ENCODE measurements around the gene NT5C3B.
"Not testable (repeated sequence)": the region's sequence is repeated elsewhere in the genome, so short reads cannot be mapped to it uniquely, and the experiment has no call there.

NT5C3B gene

DNA sequence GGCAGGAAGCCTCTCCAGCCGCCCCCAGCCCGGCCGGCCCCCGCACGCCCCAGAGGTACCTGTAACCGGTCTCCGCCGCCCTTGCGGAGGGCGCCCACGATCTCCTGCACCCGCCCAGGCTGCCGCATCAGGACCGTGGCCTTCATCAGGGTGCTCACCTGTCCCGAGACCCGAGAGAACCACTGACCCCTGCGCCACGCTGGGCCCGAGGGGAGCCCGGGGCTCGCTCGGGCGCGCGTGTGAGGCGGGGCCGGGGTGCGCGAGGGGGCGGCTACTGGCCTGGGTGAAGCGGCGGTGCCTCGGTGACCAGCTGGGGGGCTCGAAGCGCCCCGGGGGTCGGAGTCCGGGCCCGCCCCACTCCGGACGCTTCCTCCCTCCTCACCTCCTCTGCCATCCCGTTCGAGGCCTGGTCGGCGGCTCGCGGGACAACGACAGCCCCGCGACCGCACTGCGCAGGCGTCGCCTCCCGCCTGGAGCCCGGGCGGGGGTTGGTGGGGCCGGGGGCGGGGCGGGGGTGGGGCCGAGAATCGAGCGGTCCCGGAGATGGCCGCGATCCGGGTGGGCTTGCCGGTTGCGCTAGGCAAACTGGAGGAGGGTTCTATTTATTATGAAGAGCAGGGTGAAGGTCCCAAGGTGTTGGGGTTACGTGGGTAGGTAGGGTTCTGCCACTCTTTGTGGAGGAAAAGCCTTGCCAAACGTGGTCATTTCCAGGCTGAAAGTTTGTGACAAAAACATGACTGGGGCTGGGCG lies at the start of gene NT5C3B:
Gene NT5C3B (minus strand): TSS at position 433 of the 750 bp plus-strand sequence. CDS start 39 bp downstream, at position 394.
- DNase-seq = peak; percentile 38

- DNase-seq = no peak
These were observed 49.7 kb upstream of the NT5C3B start for GRCh38 chr17:41885733-41886132.

GRCh38 chr17:41882756-41883155 lies 46.7 kb upstream of the NT5C3B start:
- no peak for DNase-seq

GRCh38 chr17:41880130-41880529 lies 44.1 kb upstream of the NT5C3B start:
- no peak for DNase-seq

GRCh38 chr17:41874293-41874670 lies 38.2 kb upstream of the NT5C3B start:
- not testable (repeated sequence) for DNase-seq

- no peak for DNase-seq
These were observed 37.7 kb upstream of the NT5C3B start for GRCh38 chr17:41873559-41874292.

DNA sequence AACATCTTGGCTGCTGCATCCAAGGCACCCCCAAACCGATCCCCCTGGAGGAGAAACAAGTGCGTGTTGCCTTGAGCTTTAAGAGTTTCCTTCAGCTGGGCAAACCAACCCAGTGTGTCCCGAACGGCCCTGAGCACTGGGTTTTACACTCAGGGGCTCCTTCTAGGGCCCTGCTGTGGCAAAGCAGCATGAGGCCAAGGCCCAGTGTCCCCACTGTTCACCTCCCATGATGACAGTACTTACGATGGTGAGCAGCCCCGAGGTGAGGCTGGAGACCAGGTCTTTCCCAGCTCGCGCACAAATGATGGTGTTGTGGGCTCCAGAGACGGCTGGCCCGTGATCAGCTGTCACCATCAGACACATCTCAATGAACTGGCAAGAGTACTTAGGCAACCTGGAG lies 35.8 kb upstream of the NT5C3B start:
- no peak for DNase-seq

- no peak for DNase-seq
These were observed 34.6 kb upstream of the NT5C3B start for GRCh38 chr17:41870627-41871026.

- DNase-seq = no peak
These were observed 34.1 kb upstream of the NT5C3B start for GRCh38 chr17:41870097-41870496.

DNA sequence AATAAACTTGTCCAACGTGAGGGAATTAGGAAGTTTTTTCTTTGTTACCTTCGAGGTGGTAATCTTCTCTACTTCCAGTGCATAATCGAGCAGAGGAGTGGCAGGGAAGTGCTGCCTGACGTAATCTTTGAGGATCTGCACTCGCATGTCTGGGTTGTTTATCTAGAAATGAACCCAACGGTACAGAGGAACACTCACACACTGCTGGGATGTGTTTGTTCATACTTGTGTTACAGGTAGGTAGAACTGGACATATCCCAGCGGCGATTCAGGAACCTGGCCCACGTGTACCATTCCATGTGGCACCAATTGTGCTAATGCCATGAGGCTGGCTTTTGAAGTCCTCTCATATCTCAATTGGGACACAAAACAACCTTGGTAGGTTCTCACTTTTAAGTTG lies 33.4 kb upstream of the NT5C3B start:
- DNase-seq = no peak

DNA sequence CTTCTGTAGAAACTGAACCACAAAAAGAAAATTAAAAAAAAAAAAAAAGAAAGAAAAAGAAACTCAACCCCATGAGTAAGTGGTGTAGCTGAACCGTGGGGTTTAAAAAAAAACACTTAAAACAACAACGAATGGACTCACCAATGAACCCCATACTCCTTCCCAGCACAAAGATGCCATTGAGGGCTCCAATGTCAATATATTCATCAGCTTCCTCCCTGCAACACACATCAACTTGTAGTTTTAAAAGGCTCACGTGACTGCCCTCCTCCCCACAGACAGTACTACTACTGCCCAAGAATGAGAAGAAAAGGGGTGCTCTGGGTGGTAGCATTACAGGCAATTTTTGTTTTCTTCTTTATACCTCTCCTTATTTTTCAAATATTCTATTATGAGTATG lies 32.5 kb upstream of the NT5C3B start:
- no peak for DNase-seq

GRCh38 chr17:41865596-41865893 lies 29.5 kb upstream of the NT5C3B start:
- no peak for DNase-seq

GRCh38 chr17:41864836-41865595 lies 29.0 kb upstream of the NT5C3B start, which contains the start of gene KLHL11:
Gene KLHL11, minus strand, starts transcription at chr17:41865423. Its CDS starts 53 bp downstream, at chr17:41865370.
- DNase-seq = peak; percentile 85

- no peak for DNase-seq
These were observed 28.4 kb upstream of the NT5C3B start for GRCh38 chr17:41864498-41864835.

- DNase-seq = peak; percentile 3
These were observed 27.2 kb upstream of the NT5C3B start for GRCh38 chr17:41863074-41863848.

- no peak for DNase-seq
These were observed 24.4 kb upstream of the NT5C3B start for GRCh38 chr17:41860254-41860931.

DNA sequence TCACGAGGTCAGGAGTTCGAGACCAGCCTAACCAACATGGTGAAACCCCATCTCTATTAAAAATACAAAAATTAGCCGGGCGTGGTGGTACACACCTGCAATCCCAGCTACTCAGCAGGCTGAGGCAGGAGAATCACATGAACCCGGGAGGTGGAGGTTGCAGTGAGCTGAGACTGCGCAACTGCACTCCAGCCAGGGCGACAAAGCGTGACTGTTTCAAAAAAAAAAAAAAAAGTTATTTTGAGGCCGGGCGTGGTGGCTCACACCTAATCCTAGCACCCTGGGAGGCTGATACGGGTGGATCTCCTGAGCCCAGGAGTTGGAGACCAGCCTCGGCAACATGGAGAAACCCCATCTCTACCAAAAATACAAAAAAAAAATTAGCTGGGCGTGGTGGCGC lies 15.3 kb upstream of the NT5C3B start:
- DNase-seq = not testable (repeated sequence)

DNA sequence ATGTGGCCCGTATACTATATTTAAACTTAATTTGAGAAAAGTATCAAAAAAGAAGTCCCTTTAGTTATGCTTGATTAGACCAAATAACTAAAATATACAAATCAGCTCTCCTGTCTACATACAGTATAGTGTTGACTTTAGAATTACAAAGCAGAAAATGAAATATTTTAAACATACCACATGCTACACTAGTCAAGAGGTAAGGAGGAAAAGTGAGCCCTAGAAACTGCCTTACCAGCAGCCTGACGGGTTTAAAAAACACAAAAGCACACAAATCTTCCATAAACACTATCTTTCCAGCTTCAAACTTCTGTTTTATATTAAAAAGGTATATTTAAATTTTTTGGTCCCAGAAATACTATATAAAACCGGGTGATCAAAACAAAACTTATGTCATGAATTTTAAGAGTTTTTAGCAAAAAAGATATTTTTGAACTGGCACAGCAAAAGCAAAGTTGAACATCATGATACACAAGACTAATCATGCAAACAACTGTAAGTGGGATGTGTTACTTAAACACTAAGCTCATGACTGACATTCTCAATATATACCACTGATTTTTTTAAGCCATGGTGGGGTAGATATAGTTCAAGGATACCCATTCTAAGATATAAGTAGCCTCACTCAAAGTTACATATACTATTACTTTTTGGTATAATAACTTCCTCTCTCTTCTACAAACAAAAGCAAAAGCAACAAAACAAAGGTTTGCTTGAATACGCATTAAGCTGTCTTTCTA lies 13.4 kb upstream of the NT5C3B start:
- DNase-seq = no peak

DNA sequence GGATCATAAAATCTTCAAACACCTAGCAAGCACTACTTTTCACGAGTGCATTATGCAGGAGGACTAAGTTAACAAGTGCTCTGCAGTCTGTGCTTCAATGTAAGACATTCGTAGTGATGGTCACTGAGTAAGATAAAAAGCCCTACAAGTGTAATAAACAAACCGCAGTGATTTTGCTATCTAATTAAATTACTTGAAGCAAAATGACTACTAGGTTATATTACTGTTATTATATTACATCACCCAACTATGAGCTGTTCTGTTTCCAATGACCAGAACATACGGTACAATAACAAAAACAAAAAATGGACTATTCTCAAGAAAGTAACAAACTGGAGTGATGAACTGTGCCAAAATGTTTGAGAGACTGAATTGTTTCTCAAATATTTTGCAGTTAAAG lies 12.8 kb upstream of the NT5C3B start:
- DNase-seq = no peak

DNA sequence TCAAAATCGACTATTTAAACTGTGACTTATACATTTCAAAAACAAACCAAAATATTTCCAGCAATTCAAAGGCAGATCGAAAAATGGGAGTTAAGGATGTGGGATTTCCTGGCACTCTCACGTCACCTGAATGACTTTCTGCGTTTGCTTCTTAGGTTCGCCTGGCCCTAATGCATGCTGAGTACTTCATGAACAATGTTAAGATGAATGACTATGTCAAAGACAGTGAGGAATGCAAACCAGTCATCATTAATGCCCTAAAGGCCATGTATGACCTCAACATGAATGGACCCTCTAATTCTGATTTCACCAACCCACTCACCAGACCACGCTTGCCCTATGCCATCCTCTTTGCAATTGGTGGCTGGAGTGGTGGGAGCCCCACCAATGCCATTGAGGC lies 8.9 kb upstream of the NT5C3B start:
- no peak for DNase-seq

DNA sequence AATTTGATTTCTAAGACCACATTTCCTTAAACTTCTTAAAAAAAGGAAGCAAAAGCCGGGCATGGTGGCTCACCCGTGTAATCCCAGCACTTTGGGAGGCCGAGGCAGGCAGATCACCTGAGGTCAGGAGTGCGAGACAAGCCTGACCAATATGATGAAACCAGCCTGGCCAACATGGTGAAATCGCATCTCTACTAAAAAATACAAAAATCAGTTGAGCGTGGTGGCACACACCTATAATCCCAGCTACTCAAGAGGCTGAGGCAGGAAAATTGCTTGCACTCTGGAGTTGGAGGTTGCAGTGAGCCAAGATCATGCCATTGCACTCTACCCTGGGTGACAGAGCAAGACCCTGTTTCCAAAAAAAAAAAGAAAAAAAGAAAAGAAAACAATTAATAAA lies 4.7 kb upstream of the NT5C3B start:
- not testable (repeated sequence) for DNase-seq

- DNase-seq = not testable (repeated sequence)
These were observed 3.4 kb upstream of the NT5C3B start for GRCh38 chr17:41839448-41839847.

All from activated CD4-positive, alpha-beta T cell treated with anti-CD3 and anti-CD28 coated beads, Interleukin-2, amount 50 U/mL, for 1 hour (primary cell).